BLaER1 treated with 17β-estradiol and CSF1 and Interleukin-3, amounts not matched to agents 10 nM and 100 nM (cell line): ENCODE results near the gene DPH6.
"Not testable (repeated sequence)": the region's sequence is repeated elsewhere in the genome, so short reads cannot be mapped to it uniquely, and the experiment has no call there.

Experiments used
- H3K27ac ChIP-seq, 11 experiments: shearing (Covaris generic); formaldehyde crosslinking; 2 replicates each; pipeline ENCODE4 v1.8.1; 2022
- H3K27me3 ChIP-seq, 11 experiments: shearing (Covaris generic); formaldehyde crosslinking; 2 replicates each; pipeline ENCODE4 v1.8.1; 2022
- H3K36me3 ChIP-seq, 11 experiments: shearing (Covaris generic); formaldehyde crosslinking; 2 replicates each; pipeline ENCODE4 v1.8.1; 2022
- H3K4me1 ChIP-seq, 10 experiments: shearing (Covaris generic); formaldehyde crosslinking; 2 replicates each; pipeline ENCODE4 v1.8.1; 2022
- H3K4me2 ChIP-seq, 11 experiments: shearing (Covaris generic); formaldehyde crosslinking; 2 replicates each; pipeline ENCODE4 v1.8.1; 2022
- H3K4me3 ChIP-seq, 10 experiments: shearing (Covaris generic); formaldehyde crosslinking; 2 replicates each; pipeline ENCODE4 v1.8.1; 2022
- H3K9ac ChIP-seq, 11 experiments: shearing (Covaris generic); formaldehyde crosslinking; 2 replicates each; pipeline ENCODE4 v1.8.1; 2022
- H3K9me3 ChIP-seq, 11 experiments: shearing (Covaris generic); formaldehyde crosslinking; replicated peaks in 1 of 11; 2 replicates each; pipeline ENCODE4 v1.8.1; 2022
- H4K20me1 ChIP-seq, 11 experiments: shearing (Covaris generic); formaldehyde crosslinking; 2 replicates each; pipeline ENCODE4 v1.8.1; 2022
- Cebpa-rat ChIP-seq, 11 experiments: shearing (Covaris generic); IDR thresholded peaks; 2 replicates each; pipeline ENCODE4 v1.8.1; 2022

The DPH6 gene

GRCh38 chr15:35460616-35461015 lies 85.3 kb downstream of the DPH6 start:
- H3K9me3 ChIP-seq: no peaks in the 10 kb centered on the region
- H3K9ac ChIP-seq: no peak overlapping the region
- H3K27me3 ChIP-seq: no peaks in the 10 kb centered on the region
- no peaks in the 10 kb centered on the region for H3K4me1 ChIP-seq
- H3K36me3 ChIP-seq: no peaks in the 10 kb centered on the region
- H3K27ac ChIP-seq: no peak overlapping the region
- TF ChIP-seq Cebpa-rat (IDR thresholded peaks at IDR 0.05): no peak
- H3K4me3 ChIP-seq: no peak overlapping the region
- H3K4me2 ChIP-seq: no peak overlapping the region
- no peaks in the 10 kb centered on the region for H4K20me1 ChIP-seq

DNA sequence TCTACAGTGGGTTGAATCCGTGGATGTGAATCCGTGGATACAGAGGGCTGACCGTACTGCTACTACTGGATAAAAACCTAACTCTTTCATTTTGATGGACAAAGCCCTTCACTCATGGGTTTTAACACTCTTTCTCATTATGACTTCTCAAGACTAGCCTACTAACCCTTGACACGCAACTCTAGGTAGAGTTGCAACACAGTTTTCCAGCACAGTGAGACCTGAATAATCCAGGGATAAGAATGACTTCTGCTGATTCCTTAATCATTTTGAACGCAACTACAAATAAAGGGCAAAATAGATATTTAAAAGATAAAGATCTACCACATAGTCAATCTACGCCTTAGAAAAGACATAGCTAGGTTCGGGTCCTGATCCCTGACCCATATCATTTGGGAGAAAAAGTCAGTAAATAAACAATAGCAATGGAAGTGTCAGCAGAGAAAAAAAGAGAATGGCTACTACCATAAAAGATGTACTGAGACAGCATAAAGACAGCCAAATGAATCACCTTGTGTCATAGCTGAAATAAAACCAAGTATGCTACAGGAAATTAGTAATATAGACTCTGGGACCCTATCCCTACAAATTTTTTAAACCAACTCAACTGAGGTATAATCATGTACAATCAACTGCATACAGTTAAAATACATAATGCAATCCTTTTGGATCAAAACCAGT lies 87.6 kb downstream of the DPH6 start:
- no peak for TF ChIP-seq Cebpa-rat (IDR thresholded peaks at IDR 0.05)
- H3K27ac ChIP-seq: no peak overlapping the region

DNA sequence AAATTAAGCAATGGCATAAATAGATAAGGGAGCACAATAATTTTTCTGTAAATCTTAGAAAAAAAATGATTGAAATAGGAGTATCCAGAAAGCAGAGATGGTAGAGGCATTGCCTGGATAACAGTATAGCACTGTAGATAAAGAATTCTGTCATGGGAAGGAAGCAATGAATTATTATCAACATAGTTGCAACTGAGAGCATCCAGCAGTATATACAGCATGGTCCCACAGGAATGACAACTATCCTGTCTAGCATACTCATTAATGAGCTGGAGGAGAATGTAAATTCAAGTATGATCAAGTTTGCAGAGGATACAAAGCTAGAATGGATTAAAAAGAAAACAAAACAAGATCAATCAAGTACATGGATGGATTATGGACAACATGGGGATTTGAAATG lies 90.8 kb downstream of the DPH6 start:
- Histone ChIP-seq H3K9me3 (no peaks in the 10 kb centered on the region), H3K9ac (no peak overlapping the region), H3K36me3 (peaks cover 0 to 3% (median 0%) of the 10 kb centered on the region in 11 experiments; a peak in 1 of 22 replicates), H3K27me3 (no peaks in the 10 kb centered on the region), H3K4me3 (no peak overlapping the region), H3K27ac (no peak overlapping the region), H3K4me1 (no peaks in the 10 kb centered on the region), H4K20me1 (no peaks in the 10 kb centered on the region), H3K4me2 (no peak overlapping the region)
- TF ChIP-seq Cebpa-rat (IDR thresholded peaks at IDR 0.05): no peak

More for the DNA sequence above, 87.6 kb downstream of the DPH6 start:
- no peaks in the 10 kb centered on the region for H3K27me3 ChIP-seq
- H3K36me3 ChIP-seq: no peaks in the 10 kb centered on the region
- H4K20me1 ChIP-seq: no peaks in the 10 kb centered on the region
- H3K4me2 ChIP-seq: no peak overlapping the region
- H3K4me1 ChIP-seq: no peaks in the 10 kb centered on the region
- no peaks in the 10 kb centered on the region for H3K9me3 ChIP-seq
- no peak overlapping the region for H3K4me3 ChIP-seq
- H3K9ac ChIP-seq: no peak overlapping the region

DNA sequence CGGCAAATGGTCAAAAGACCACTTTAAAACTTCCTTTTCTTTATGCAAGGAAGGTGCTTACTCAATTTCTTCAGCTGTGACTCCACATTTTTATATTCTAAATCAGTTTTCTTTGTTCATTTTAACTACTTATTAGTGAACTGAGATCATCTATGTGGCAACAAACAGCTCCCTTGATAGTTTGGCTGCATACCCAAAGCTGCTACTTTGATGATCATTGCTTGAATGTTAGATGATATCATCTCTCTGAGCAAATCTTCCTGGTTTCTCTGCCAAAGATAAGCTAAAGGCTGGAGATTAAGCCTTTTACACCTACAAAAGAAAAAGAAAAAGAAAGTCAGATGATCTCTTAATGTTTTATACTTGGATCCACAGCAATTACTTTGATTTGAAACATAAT lies 95.5 kb downstream of the DPH6 start:
- no peak overlapping the region for H3K4me3 ChIP-seq
- H4K20me1 ChIP-seq: no peaks in the 10 kb centered on the region
- H3K36me3 ChIP-seq: peaks cover 0 to 3% (median 0%) of the 10 kb centered on the region in 11 experiments; a peak in 1 of 22 replicates
- TF ChIP-seq Cebpa-rat (IDR thresholded peaks at IDR 0.05): no peak
- H3K4me1 ChIP-seq: no peaks in the 10 kb centered on the region
- H3K27ac ChIP-seq: no peak overlapping the region
- H3K9me3 ChIP-seq: no peaks in the 10 kb centered on the region
- no peaks in the 10 kb centered on the region for H3K27me3 ChIP-seq
- no peak overlapping the region for H3K9ac ChIP-seq
- no peak overlapping the region for H3K4me2 ChIP-seq

DNA sequence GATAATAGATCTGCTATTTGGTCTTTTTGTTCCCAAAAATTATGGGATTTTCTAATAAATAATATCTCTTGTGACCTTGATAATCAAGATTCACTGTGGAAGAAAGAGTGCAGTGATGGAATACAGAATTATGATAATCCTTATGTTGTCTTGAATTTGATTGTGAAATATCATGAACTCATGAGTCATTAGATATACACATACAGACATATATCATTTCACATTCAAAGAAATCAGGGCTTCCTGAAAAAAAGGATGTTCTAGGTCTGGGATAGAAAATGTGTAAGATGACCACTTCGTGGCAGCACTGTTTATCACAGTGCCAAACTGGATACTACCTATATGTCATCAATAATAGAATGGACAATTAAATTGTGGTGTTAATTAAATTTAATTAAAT lies 97.7 kb downstream of the DPH6 start:
- peaks cover 0 to 3% (median 0%) of the 10 kb centered on the region in 11 experiments; a peak in 1 of 22 replicates for H3K36me3 ChIP-seq
- H3K27ac ChIP-seq: no peak overlapping the region
- H3K4me1 ChIP-seq: no peaks in the 10 kb centered on the region
- no peaks in the 10 kb centered on the region for H3K9me3 ChIP-seq
- no peak overlapping the region for H3K4me2 ChIP-seq
- no peaks in the 10 kb centered on the region for H3K27me3 ChIP-seq
- H3K9ac ChIP-seq: no peak overlapping the region
- no peaks in the 10 kb centered on the region for H4K20me1 ChIP-seq
- no peak for TF ChIP-seq Cebpa-rat (IDR thresholded peaks at IDR 0.05)
- H3K4me3 ChIP-seq: no peak overlapping the region

- Histone ChIP-seq H3K27me3 (no peaks in the 10 kb centered on the region), H4K20me1 (no peaks in the 10 kb centered on the region), H3K36me3 (no peaks in the 10 kb centered on the region; a peak in 1 of 22 replicates), H3K9me3 (peaks cover 0 to 4% (median 0%) of the 10 kb centered on the region in 11 experiments; a peak in 2 of 22 replicates), H3K9ac (no peak overlapping the region), H3K4me2 (no peak overlapping the region), H3K27ac (no peak overlapping the region), H3K4me1 (no peaks in the 10 kb centered on the region), H3K4me3 (no peak overlapping the region)
- TF ChIP-seq Cebpa-rat (IDR thresholded peaks at IDR 0.05): no peak
These were observed 100.1 kb downstream of the DPH6 start for GRCh38 chr15:35445891-35446290.

GRCh38 chr15:35444557-35445204 lies 101.3 kb downstream of the DPH6 start:
- Histone ChIP-seq H3K4me2 (no peak overlapping the region), H3K9me3 (peaks cover 0 to 4% (median 0%) of the 10 kb centered on the region in 11 experiments; a peak in 2 of 22 replicates), H3K9ac (no peak overlapping the region)

GRCh38 chr15:35443376-35443775 lies 102.6 kb downstream of the DPH6 start:
- Histone ChIP-seq H3K9ac (no peak overlapping the region), H3K27ac (no peak overlapping the region), H3K4me1 (no peaks in the 10 kb centered on the region), H3K27me3 (no peaks in the 10 kb centered on the region), H3K4me3 (no peak overlapping the region), H4K20me1 (no peaks in the 10 kb centered on the region), H3K4me2 (no peak overlapping the region), H3K36me3 (no peaks in the 10 kb centered on the region; a peak in 2 of 22 replicates), H3K9me3 (peaks cover 0 to 4% (median 0%) of the 10 kb centered on the region in 11 experiments; a peak in 2 of 22 replicates)
- no peak for TF ChIP-seq Cebpa-rat (IDR thresholded peaks at IDR 0.05)

More at GRCh38 chr15:35444557-35445204, 101.3 kb downstream of the DPH6 start:
- Histone ChIP-seq H4K20me1 (no peaks in the 10 kb centered on the region), H3K27ac (no peak overlapping the region), H3K4me1 (no peaks in the 10 kb centered on the region), H3K36me3 (no peaks in the 10 kb centered on the region; a peak in 1 of 22 replicates), H3K4me3 (no peak overlapping the region), H3K27me3 (no peaks in the 10 kb centered on the region)
- TF ChIP-seq Cebpa-rat (IDR thresholded peaks at IDR 0.05): no peak

DNA sequence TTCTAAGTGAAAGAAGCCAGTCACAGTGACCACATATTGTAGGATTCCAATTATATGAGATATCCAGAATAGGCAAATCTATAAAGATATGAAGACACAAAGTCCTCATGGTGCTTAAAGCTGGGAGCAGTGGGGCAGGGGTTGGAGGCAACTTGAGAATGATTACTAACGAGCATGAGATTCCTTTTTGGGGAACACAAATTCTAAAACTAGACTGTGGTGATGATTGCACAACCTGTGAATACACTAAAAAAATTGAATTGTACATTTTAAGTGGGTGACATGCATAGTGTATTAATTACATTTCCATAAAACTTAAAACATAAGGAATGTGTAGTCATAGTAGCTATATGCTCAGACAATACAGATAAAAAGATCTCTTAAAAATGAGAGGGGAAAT lies 103.2 kb downstream of the DPH6 start:
- Histone ChIP-seq H4K20me1 (no peaks in the 10 kb centered on the region), H3K4me3 (no peak overlapping the region), H3K27ac (no peak overlapping the region), H3K4me2 (no peak overlapping the region), H3K27me3 (no peaks in the 10 kb centered on the region), H3K9me3 (peaks cover 0 to 4% (median 0%) of the 10 kb centered on the region in 11 experiments; a peak in 2 of 22 replicates), H3K9ac (no peak overlapping the region), H3K36me3 (peaks cover 0 to under 1% (median 0%) of the 10 kb centered on the region in 11 experiments; a peak in 4 of 22 replicates), H3K4me1 (no peaks in the 10 kb centered on the region)
- TF ChIP-seq Cebpa-rat (IDR thresholded peaks at IDR 0.05): no peak

- not testable (repeated sequence) for H3K4me3 ChIP-seq, H3K27ac ChIP-seq, H3K9ac ChIP-seq, H3K36me3 ChIP-seq, H3K27me3 ChIP-seq, H4K20me1 ChIP-seq, H3K4me2 ChIP-seq, H3K4me1 ChIP-seq
- peaks cover 0 to 13% (median 0%) of the 10 kb centered on the region in 11 experiments; a peak in 7 of 22 replicates for H3K9me3 ChIP-seq
These were observed 104.7 kb downstream of the DPH6 start for GRCh38 chr15:35441279-35441678.
